Muscle of leg (tissue), 11 donors: ENCODE measurements around the gene CLTCL1. TPM values are rescaled to one million over a fixed set of nuclear protein-coding genes. Genes with fewer than 3 reads are reported as not detected.

Experiments used
- DNase-seq: peaks from one replicate; pipeline ENCODE4 v3.0.0; 2013
- H3K27ac ChIP-seq: one replicate; pipeline ENCODE4 v1.5.1; 2013; ENCODE audit warnings: mild to moderate bottlenecking, low read length, control low read depth
- H3K27me3 ChIP-seq: one replicate; pipeline ENCODE4 v1.6.1; 2013; ENCODE audit warnings: low read length; ENCODE audit not compliant: control insufficient read depth, insufficient read depth
- H3K36me3 ChIP-seq: one replicate; pipeline ENCODE4 v1.6.1; 2013; ENCODE audit warnings: low read length; ENCODE audit not compliant: control insufficient read depth, insufficient read depth
- H3K4me1 ChIP-seq: one replicate; pipeline ENCODE4 v1.6.1; 2013; ENCODE audit warnings: low read length; ENCODE audit not compliant: control insufficient read depth, insufficient read depth
- H3K4me3 ChIP-seq: one replicate; pipeline ENCODE4 v1.5.1; 2013; ENCODE audit warnings: low read length, control low read depth
- H3K9me3 ChIP-seq: replicated peaks from 2 replicates; pipeline ENCODE4 v1.6.1; 2013; ENCODE audit warnings: low read depth, low read length; ENCODE audit not compliant: control insufficient read depth
- WGBS: methylation state at CpG from one replicate; pipeline ENCODE4 v1.1.5; 2013; ENCODE audit warnings: missing lambda C conversion rate; ENCODE audit not compliant: insufficient coverage; 5-methylcytosine and 5-hydroxymethylcytosine counted together
- polyA plus RNA-seq, 8 donors: library from polyadenylated mRNA; unstranded; fragments of 120-200 nt; gene quantifications; one replicate each; pipeline versions ENCODE4 v1.2.1 to v1.2.3, GENCODE V29; 2013; ENCODE audit warnings: inconsistent platforms in 1 of 8, low replicate concordance in 1 of 8; ENCODE audit not compliant: insufficient read length in 8 of 8, insufficient read depth in 1 of 8
- total RNA-seq: library from RNA; stranded (reverse); fragments of 120-200 nt; gene quantifications from one replicate; pipeline ENCODE4 v1.2.4, GENCODE V29; 2013

The CLTCL1 gene
- total and polyA plus RNA-seq, 9 donors, result 11.9 to 23.4 (median 19.1) TPM

GRCh38 chr22:19176732-19177131 is 114.8 kb downstream of the CLTCL1 start:
- Histone ChIP-seq H3K27ac (no peak overlapping the region), H3K9me3 (no peaks in the 10 kb centered on the region), H3K36me3 (peaks cover 18% of the 10 kb centered on the region), H3K4me3 (no peak overlapping the region), H3K4me1 (peaks cover 72% of the 10 kb centered on the region), H3K27me3 (no peaks in the 10 kb centered on the region)
- WGBS, result 61% methylated on average over 9 of the region's 12 CpGs
- no peak for DNase-seq

DNA sequence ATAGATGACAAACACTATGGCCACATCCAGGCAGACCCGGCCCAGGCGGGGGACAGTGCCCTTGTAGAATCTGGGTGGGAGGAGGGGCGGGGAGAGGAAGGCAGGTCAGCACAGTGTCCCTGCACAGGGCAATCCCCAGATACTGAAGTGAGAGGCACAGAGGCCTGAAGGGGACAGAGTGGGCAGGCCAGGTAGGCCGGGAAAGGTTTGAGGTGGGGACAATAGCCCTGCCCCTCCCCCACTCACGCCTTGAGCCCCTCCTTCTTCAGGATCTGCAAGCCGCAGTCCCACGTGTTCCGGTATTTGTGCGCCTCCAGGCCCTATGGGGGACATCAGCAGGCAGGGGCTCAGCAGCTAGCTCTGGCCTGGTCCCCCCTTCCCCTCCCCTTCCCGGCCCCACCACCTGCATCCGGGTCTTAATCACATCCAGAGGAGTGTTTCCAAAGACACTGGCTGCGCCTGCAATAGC is 115.3 kb downstream of the CLTCL1 start:
- Histone ChIP-seq H3K27ac (no peak overlapping the region), H3K4me3 (no peak overlapping the region), H3K36me3 (peaks cover 18% of the 10 kb centered on the region), H3K4me1 (peaks cover 68% of the 10 kb centered on the region), H3K9me3 (no peaks in the 10 kb centered on the region), H3K27me3 (no peaks in the 10 kb centered on the region)
- DNase-seq, result peak; percentile 60
- 40% methylated on average over 2 of the region's 12 CpGs for WGBS

DNA sequence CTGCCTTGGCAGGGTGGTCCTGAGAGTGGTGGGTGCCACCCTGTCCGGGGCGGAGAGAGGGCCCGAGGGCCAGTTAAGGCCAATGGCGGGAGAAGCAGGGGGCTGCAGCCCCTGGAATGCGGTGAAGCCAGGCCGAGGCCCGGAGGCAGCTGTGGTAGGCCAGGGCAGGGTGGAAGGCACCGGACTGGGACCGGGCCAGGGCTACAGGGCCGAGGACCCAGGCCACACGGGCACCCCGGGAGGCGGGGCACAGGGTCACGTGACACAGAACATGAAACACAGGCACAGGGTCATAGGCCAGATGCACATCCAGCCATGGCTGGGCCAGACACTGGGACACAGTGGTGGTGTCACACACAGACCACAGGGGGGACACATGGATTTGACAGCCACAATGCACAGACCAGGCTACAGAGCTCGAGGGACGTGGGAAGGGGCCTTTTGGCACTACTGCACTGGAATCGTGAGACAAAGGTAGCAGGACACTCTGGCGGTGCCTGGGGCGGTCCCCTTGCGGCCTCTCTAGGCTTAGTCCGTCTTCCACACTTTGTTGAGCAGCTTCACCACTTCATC is 115.8 kb downstream of the CLTCL1 start:
- peaks cover 66% of the 10 kb centered on the region for H3K4me1 ChIP-seq
- no peak overlapping the region for H3K27ac ChIP-seq
- H3K36me3 ChIP-seq, result peaks cover 18% of the 10 kb centered on the region
- H3K9me3 ChIP-seq, result no peaks in the 10 kb centered on the region
- DNase-seq, result no peak
- no peak overlapping the region for H3K4me3 ChIP-seq
- 66% methylated on average over 15 of the region's 21 CpGs for WGBS
- H3K27me3 ChIP-seq, result no peaks in the 10 kb centered on the region

DNA sequence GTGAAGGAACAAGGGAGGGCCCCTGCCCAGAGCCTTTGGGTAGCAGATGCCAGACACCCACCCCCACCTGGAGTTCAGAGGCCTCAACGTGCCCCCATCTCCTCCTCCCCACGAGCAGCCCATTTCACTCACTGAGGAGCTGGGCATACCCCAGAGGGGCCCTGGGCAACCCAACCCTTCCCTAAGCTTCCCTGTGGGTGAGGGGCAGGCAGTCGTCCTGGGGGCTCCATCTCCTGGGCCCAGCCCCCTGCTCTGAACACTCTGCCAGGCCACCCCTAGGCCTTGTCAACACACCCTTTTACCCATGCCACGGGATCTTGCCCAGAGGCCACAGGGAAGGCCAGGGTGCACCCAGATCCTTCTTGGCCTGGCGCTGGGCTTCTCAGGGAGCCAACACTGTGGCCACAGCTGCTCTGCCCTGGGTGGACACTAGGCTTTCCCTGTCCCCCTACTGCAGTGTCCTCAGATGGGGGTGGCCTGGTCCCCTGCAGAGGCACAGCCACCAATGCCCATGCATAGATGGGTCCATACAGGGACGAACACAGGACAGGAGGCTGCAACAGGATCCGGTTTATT is 116.4 kb downstream of the CLTCL1 start:
- WGBS, result 64% methylated on average over 7 of the region's 7 CpGs
- no peak overlapping the region for H3K27ac ChIP-seq
- H3K4me3 ChIP-seq, result no peak overlapping the region
- peaks cover 18% of the 10 kb centered on the region for H3K36me3 ChIP-seq
- no peak for DNase-seq
- H3K27me3 ChIP-seq, result peaks cover 5% of the 10 kb centered on the region
- peaks cover 67% of the 10 kb centered on the region for H3K4me1 ChIP-seq
- no peaks in the 10 kb centered on the region for H3K9me3 ChIP-seq

DNA sequence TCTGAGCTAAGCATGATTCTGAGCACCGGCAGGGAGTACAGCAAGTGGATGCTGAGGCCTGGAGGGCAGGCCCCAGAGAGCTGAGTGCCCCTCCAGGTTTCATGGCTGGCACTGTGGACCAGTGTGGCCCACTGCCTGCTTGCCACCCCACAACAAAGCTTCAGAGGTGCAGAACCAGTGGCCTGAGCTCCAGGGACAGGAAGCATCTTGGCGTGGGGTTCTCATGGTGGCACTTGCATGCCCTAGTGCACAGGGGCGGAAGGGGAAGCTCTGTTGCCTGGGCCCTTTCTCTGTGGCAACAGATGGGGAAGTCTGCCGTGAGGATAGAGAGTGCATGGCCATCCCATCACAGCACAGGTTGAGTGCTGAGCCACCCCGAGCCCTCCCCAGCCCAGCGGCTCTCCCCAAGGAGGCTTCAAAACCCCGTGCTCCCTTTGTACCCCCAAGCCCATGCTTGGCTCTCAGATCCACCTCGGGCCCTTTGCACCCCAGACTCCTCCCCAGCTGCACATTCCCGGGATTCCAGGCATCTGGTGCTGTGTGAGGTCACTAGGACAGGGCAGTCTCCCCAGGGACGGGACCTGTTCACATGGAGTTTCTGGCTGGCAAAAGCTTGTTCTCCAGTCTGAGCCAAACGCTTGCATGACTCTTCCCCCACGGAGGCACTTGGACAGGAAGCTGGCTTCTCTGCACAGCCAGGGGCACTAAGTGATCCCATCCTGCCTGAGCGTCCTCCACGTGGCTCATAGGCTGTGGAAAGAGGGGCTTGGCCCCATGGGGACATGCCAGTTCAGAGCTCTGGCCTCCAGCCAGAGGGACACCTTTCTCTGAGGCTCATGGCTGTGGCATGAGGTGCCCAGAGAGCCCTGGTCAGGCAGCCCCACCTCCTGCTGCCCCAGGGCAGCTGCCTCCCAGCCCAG is 117.2 kb downstream of the CLTCL1 start:
- no peaks in the 10 kb centered on the region for H3K9me3 ChIP-seq
- peaks cover 65% of the 10 kb centered on the region for H3K4me1 ChIP-seq
- no peak overlapping the region for H3K27ac ChIP-seq
- H3K4me3 ChIP-seq, result no peak overlapping the region
- peaks cover 12% of the 10 kb centered on the region for H3K27me3 ChIP-seq
- no peak for DNase-seq
- WGBS, result 46% methylated on average over 8 of the region's 14 CpGs
- H3K36me3 ChIP-seq, result peaks cover 18% of the 10 kb centered on the region

DNA sequence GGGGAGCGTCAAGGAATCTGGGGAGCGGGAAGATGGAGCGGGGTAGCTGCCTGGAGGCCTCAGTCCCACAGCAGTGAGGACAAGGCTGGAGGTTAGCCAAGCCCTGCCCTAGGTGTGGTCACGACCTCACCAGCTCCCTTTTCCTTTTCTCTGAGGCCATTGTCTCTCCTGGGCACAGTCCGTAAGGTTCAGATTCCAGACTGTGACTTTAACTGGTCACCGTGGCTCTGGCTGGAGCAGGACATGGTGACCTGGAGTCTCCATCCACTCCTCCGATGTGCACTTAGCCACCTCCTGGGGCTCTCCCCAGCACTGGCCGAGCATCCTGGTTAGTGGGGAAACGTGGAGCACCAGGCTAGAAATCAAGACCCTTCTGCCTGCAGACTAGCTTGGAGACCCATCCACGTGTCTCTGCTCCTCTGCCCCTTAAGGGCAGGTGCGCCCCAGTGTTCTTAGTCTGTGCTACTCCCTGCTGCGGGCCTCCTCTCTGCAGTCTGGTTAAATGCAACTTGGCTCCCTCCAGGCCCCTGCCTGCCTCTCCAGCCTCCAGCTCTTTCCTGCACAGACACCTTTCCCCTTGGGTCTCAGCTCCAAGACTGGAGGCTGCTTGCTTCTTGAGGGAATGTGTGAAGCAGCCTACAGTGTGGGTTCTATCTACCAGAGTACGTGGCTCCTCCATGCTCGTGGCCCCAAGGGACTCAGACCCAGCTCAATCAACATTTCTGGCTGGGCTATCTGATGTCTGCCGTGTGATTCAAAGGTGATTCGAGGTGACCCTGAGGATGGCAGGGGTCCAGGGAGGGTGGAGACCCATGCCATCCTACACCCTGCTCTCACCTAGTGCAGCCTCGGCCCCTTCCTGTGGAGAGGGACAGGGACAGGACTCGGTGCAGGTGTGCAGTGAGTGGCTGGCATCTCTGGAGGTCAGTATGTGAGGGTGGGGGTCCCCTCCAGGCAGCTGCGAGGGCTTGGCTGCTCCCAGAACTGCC is 118.2 kb downstream of the CLTCL1 start:
- H3K27me3 ChIP-seq, result peaks cover 23% of the 10 kb centered on the region
- no peak for DNase-seq
- no peak overlapping the region for H3K27ac ChIP-seq
- no peak overlapping the region for H3K4me3 ChIP-seq
- peaks cover 60% of the 10 kb centered on the region for H3K4me1 ChIP-seq
- peaks cover 18% of the 10 kb centered on the region for H3K36me3 ChIP-seq
- no peaks in the 10 kb centered on the region for H3K9me3 ChIP-seq
- 68% methylated on average over 11 of the region's 19 CpGs for WGBS

DNA sequence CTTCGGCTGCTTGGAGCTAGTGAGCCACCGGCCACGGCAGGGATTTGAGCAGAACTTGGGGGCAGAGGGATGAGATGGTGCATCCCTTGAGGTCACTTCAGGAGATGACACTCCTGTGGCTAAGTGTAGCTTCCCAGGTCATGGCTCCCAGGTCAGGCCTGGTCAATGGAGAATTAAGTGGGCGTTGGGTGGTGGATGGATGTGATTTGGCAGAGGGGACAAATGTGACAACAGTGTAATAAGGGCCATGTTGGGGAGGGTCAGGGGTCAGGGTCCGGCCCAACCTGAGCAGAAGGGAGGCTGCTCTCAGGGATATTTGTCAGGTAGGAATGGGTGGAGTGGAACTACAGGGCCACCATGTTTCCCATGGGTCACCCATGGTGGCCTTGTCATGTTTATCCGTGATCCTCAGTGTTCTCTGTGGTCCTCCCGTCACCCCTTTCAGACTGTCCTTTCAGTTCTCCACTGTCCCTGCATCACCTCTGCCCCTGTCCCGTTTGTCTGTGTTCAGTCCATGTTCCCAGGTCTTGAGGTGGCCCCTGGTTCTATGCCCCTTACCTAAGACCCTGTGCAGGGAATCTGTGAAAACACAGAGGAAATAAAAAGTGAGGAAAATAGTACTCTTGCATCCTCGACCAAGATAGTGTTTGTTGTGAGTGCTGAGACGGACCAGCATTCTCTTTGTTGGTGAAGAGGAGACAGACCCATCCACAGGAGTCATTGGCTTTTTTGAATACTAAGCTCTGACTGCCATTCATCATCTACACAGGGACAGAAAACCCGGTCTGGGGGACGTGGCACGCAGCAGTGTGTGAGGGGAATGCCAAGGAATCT is 119.1 kb downstream of the CLTCL1 start:
- Histone ChIP-seq H3K9me3 (no peaks in the 10 kb centered on the region), H3K27ac (peak overlapping the region; percentile 65), H3K27me3 (peaks cover 32% of the 10 kb centered on the region), H3K36me3 (peaks cover 18% of the 10 kb centered on the region), H3K4me1 (peaks cover 56% of the 10 kb centered on the region), H3K4me3 (peak overlapping the region; percentile 94)
- DNase-seq, result no peak
- 34% methylated on average over 10 of the region's 13 CpGs for WGBS

DNA sequence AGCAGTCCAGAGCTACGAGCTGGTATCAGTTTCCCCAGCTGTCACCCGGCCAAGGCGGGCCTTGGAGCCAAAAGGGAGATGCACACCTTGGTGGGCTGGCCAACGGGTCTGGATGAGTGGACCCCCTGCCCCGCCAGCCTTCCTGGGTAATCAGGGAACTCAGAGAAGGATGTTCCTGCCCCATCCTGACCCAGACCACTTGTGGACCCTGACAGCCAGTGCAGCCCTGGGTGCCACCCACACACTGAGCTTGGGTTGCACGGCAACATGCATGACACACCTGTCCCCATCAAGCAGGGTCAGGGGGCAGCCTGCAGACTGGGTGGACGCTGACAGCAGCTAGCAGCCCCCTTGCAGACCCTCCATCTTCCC is 121.6 kb downstream of the CLTCL1 start:
- peaks cover 17% of the 10 kb centered on the region for H3K36me3 ChIP-seq
- no peaks in the 10 kb centered on the region for H3K9me3 ChIP-seq
- no peak overlapping the region for H3K27ac ChIP-seq
- no peak for DNase-seq
- H3K4me1 ChIP-seq, result peaks cover 42% of the 10 kb centered on the region
- H3K4me3 ChIP-seq, result no peak overlapping the region
- H3K27me3 ChIP-seq, result peaks cover 41% of the 10 kb centered on the region
- 41% methylated on average over 7 of the region's 7 CpGs for WGBS
